Fibroblast of mammary gland (primary cell): ENCODE measurements around the gene ARFIP1.

ENCODE experiments used
- DNase-seq: peaks from one replicate; pipeline ENCODE4 v3.0.0-alpha.2; 2010; ENCODE audit warnings: low read depth
- H3K4me3 ChIP-seq: 2 replicates; pipeline ENCODE4 v1.5.1; 2011; ENCODE audit warnings: low read depth, mild to moderate bottlenecking, low read length, moderate library complexity; ENCODE audit not compliant: control insufficient read depth
- CTCF ChIP-seq: conservative IDR thresholded peaks from 2 replicates; pipeline ENCODE4 v1.5.1; 2011; ENCODE audit warnings: low read depth, low read length, inconsistent platforms; ENCODE audit not compliant: control insufficient read depth, insufficient read depth

Gene ARFIP1, protein sequence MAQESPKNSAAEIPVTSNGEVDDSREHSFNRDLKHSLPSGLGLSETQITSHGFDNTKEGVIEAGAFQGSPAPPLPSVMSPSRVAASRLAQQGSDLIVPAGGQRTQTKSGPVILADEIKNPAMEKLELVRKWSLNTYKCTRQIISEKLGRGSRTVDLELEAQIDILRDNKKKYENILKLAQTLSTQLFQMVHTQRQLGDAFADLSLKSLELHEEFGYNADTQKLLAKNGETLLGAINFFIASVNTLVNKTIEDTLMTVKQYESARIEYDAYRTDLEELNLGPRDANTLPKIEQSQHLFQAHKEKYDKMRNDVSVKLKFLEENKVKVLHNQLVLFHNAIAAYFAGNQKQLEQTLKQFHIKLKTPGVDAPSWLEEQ

GRCh38 chr4:152779513-152780266, at the start of gene ARFIP1, which contains the start of gene TIGD4:
Gene ARFIP1 (plus strand): TSS chr4:152779954. CDS start chr4:152829634, 49,680 bp downstream.
Gene TIGD4 (minus strand): TSS chr4:152779730. CDS start chr4:152771004, 8,726 bp downstream.
- H3K4me3 ChIP-seq, result peak within 1 kb of the TSS; percentile 84
- peak; percentile 96 for DNase-seq
- TF ChIP-seq CTCF, result peak; percentile 3

- DNase-seq, result no peak
- no peak for TF ChIP-seq CTCF
Measured at GRCh38 chr4:152731997-152732396, 47.8 kb upstream of the ARFIP1 start.

GRCh38 chr4:152734015-152734698, 45.6 kb upstream of the ARFIP1 start:
- TF ChIP-seq CTCF, result no peak
- H3K4me3 ChIP-seq, result no peak overlapping the region
- no peak for DNase-seq

More at GRCh38 chr4:152731997-152732396, 47.8 kb upstream of the ARFIP1 start:
- H3K4me3 ChIP-seq, result no peak overlapping the region

DNA sequence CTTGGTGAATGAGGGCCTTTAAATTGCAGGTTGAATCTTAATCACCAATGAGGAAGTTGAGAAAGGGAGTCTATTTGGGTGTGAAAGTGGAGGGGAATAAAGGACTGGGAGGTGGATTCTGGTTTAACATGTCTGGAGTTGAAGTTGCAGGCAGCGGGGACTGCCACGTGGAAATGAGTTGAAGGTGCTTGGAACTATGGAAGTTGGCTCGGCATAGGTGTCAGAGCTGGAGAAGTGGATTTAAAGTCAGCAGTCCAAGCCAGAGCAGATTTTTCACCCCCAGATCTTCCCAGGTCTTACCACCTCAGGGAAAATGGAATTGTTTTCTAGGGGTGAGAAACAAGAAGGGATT, 45.1 kb upstream of the ARFIP1 start:
- H3K4me3 ChIP-seq, result no peak overlapping the region
- no peak for DNase-seq
- no peak for TF ChIP-seq CTCF

- peak; percentile 37 for DNase-seq
Measured at GRCh38 chr4:152735396-152735859, 44.3 kb upstream of the ARFIP1 start.

More at GRCh38 chr4:152735396-152735859, 44.3 kb upstream of the ARFIP1 start:
- H3K4me3 ChIP-seq, result no peak overlapping the region
- peak; percentile 60 for TF ChIP-seq CTCF
